ENCODE results near the gene STPG1.

The STPG1 gene

GRCh38 chr1:24339996-24340395, 73.6 kb downstream of the STPG1 start:
- DNase-seq: no peak

GRCh38 chr1:24338447-24338846, 75.1 kb downstream of the STPG1 start:
- no peak for DNase-seq

GRCh38 chr1:24337455-24337854, 76.1 kb downstream of the STPG1 start:
- no peak for DNase-seq

DNA sequence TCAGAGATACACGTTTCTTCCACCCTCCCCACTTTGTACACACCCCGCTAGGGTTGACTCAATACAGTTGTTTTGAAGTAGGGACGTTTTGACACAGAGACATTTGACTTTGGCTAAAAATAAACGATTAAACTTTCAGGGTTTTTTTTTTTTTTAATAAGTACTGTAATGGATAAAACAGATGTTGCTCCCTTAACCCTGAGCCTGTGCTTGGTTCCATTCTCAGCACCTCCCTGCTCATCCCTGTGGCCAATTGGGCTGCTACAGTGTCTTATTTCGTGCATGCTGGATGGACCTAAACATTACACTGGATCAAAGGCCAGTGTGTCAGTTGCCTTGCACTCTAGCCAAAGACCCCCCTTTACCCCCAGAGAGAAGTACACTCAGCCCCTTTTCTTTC, 77.5 kb downstream of the STPG1 start:
- DNase-seq: no peak

DNA sequence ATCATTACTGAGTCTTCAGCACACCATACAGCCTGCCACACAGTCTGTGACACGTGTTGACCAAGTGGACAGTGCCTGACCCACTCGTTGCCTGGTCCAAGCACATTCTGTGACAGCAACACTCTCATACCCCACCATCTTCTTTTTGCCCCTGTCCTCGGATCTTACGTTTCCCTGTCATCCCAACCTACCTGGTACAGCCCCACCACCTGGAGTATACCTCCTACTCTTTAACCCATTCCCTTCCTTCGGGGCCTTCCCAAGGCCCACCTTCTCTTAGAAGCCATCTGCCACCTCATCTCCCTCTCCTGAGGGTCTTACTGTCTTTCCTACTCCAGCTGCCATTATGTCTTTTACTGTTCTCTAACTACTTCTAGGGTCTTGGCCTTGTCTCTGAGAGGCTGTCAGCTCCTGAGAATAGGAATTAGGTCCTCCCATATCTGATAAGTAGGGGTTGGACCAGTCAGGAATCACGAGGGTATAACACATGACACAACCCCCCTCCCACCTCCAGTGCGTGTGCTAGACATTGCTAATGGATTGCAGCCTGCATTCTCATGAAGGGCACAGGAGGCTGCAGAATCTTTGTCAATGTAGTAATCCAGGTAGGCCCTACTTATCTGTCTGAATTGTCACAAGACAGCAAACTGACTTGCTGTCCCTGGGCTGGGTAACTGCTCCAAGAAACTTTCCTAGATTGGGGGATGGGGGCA, 81.5 kb downstream of the STPG1 start:
- DNase-seq: no peak

DNA sequence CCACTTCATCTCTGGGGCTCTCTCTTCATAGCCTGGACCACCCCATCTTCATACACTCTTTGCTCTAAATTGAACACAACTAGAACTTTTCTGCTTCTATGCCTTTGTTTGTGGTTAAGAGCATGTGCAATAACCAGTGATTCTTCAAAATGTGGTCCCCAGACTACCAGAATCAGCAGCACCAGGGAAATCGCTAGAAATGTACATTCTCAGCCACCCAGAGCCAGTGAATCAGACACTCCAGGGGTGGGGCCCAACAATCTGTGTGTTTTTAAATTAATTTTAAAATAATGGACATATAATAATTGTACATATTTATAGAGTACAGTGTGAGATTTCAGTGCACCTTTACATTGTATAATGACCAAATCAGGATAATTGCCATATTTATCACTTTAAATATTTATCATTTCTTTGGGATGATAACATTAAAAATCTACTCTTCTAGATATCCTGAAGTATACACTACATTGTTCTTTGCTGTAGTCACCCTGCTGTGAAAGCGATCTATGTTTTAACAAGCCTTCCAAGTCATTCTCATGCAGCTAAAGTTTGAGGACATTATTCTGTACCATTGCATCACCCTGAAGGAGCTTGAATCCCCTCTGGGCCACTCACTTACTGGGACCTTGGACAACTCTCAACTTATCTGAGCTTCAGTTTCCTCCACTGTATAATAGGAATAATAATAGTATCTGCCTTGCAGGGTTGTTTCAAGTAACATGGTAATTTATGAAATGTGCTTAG, 83.6 kb downstream of the STPG1 start:
- DNase-seq: no peak

DNA sequence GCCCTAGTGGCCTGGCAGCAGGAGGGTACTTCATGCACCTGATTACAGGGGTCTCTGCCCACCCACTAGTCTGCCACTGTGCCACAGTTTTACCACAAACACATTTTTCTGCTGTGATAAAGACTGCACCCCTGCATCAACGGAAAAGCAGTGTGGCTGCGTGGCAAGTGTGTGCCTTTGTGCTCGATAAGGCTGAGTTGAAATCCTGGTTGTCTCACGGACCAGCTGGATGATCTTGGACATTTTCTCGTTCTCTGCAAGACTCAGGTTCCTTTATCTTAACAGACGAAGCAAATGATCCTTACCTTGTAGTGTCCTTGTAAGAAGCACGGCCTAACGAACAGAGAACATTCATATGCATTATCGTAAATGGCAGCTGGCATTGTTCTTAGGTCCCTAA, 84.3 kb downstream of the STPG1 start:
- DNase-seq: no peak

- no peak for DNase-seq
Measured at GRCh38 chr1:24327891-24328290, 85.7 kb downstream of the STPG1 start.

GRCh38 chr1:24327486-24327885, 86.1 kb downstream of the STPG1 start:
- DNase-seq: no peak

DNA sequence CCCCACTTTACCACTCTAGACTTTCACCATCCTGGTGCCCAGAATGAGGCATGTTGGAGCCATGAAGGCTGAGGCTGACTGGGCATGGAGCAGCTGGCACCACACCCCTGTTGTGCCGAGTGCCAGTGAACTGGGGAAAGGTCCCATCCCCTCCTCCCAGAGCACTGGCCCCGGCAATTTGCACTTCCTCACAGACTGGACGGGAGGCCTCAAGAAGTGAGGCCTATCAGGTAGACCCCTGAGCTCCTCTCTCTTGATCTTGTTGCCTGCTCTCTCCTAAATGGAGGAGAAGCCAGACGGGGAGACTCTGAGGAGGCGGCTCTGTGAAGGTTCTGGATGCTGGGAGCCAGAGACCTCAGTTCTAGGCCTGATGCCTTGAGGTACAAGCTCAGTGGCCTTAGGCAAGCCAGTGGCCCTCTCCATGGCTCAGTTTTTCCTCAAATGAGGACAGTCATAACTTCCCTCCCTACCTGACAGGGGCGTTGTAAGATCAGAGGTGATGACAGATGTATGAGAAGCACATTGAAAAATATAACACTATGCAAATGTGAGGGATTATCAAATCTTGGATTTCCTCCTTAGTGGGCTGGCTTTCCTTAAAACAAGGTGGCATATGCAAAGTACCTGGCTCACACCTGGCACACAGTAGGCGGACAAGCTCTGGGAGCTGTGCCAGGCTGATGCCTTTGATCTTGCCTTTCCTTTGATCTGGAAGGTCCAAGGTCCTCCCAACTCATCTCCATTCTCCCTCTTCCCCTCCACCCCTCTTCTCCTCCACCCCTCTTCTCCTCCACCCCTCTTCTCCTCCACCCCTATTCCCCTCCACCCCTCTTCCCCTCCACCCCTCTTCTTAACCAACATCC, 87.8 kb downstream of the STPG1 start:
- no peak for DNase-seq

- DNase-seq: no peak
Measured at GRCh38 chr1:24324903-24325302, 88.7 kb downstream of the STPG1 start.

GRCh38 chr1:24323281-24323680, 90.3 kb downstream of the STPG1 start:
- no peak for DNase-seq

DNA sequence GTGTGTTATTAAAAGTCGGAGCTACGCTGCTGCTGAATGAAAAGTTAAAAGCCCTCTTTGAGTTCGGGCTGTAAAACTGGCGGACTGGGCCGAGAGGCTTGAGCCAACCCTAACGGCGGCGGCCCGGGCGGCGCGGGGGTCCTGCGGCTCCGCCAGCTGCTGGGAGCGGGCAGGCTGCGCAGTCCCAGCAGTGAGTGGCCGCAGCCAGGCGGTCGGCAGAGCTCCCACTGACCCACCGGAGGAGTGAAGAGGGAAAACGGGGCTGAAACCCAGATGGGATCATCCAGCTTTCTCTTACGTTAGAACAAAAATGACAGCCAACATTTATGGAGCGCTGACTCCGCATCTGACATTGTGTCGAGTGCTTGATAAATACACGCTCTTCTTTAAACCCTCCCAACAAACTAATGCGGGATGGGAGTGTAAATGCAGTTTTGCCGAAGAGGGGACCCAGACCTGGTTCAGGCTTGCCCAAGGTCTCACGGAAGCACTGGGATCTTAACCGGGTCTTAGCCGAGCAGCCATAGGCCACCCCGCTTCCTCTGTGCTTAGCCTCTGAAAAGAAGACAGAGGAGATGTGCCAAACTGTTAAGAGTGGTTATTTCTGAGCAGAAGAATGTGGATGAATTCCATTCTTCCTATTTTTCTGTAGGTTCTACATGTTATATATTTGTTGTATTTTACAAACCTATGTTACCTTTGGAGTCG, 91.0 kb downstream of the STPG1 start:
- no peak for DNase-seq

GRCh38 chr1:24321697-24322469, 91.7 kb downstream of the STPG1 start:
- DNase-seq: peak; percentile 79

GRCh38 chr1:24321126-24321525, 92.5 kb downstream of the STPG1 start:
- no peak for DNase-seq

- no peak for DNase-seq
Measured at GRCh38 chr1:24319962-24320361, 93.6 kb downstream of the STPG1 start.

DNA sequence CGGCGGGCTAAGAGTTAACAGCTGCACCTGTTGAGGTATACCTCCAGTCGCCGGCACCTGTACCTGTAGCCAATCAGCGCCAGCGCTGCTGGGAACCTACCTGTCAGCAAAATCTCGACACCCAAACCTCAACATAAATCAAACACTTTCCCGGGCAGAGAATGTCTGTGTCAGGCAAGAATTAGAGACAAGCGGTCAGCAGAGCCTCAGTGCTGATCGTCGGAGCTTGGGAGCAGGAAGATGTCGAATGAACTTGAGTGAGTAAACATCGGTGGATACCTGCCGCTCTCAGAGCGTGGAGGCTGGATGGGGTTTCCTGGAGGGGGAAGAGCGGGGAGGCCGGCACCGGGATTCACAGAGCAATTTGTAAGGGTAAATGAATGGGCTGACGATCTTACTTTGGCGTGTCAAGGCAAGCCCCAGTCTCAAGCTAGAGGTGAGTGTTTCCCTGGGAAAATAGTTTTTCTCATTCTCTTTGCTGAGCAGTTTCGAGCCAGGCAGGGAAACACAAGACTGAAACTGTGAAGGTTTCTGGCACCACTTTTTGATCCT, 94.2 kb downstream of the STPG1 start, which contains the start of gene GRHL3:
Gene GRHL3, plus strand, starts transcription at position 46 of the 552 bp plus-strand sequence. Its CDS starts 195 bp downstream, at position 241.
- DNase-seq: no peak

DNA sequence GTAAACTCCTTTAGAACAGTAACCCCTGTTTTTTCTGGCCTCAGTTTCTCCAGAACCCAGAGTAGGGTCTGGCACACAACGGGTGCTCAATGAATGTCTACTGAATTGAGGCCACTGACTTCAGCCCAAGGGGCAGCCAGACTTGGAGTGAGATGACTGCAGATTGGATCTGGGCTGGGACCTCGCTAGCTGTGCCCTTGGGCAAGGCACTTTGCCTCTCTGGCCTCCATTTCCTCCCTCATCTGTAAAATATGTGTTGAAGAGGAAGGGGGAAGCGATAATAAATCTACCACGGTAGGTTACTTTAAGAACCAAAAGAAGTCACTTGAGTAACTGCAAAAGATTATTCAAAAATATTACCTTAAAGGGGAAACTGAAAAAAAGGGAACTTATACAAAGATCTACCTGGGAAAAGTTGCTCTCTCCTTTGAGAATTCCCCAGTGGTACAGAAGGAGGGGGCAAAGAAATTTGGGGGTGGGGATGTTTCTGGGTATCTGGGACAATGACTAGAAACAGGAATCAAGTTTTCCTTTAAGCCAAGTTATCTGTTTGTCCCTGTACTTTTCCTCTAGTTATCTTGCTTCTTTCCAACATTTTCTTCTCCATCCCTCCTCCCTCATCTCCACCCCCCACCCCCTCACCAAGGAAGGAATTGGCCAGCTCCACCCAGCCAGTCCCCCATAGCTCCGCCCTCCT, 94.8 kb downstream of the STPG1 start:
- DNase-seq: no peak

- no peak for DNase-seq
Measured at GRCh38 chr1:24317956-24318614, 95.5 kb downstream of the STPG1 start.

DNA sequence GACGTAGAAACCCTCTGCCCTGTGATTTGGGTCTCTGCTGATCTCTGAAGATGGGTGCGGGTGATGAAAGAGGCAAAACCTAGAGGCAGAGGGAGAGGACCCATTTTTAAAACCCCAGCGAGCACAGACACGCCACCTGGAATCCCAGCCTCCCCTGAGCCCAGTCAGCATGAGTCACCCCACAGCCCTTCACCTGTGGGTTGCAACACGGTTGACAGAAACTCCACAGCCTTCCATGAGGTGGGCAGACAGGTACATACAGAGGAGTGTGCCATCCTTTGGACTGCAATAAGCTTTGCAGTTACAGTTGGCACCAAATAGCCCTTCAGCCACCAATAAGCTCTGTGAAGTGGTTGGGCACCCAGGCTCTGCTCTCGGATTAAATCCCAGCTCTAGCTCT, 96.5 kb downstream of the STPG1 start:
- DNase-seq: no peak

Data from stimulated activated CD4-positive, alpha-beta T cell treated with anti-CD3 and anti-CD28 coated beads, Interleukin-1b, Interleukin-23, amount 100 ng/mL, for 48 hours (primary cell).